PC-3 (cell line): ENCODE data around the gene PID1. TPM values are rescaled to one million over a fixed set of nuclear protein-coding genes. Genes with fewer than 3 reads are reported as not detected.

Experiments used
- ATAC-seq: fragments of 200-7000 bp; cut with Tn5 transposase; 2 replicates; pipeline ENCODE4 v1.9.1; 2020; ENCODE audit warnings: mild to moderate bottlenecking, moderate library complexity
- BruUV-seq: library from RNA; stranded (reverse); fragments of 400-500 nt; replicated peaks from 2 replicates; lab custom pipeline; 2021; lab: Mats Ljungman, UMichigan
- CTCF ChIA-PET: fragments of 300-600 bp; sonication (Branson Sonifier 250); formaldehyde crosslinking; loops from one replicate; lab custom pipeline; 2022; ENCODE audit warnings: antibody characterized with exemption; lab: Charles Lee
- POLR2A ChIA-PET: fragments of 300-600 bp; sonication (Branson Sonifier 250); formaldehyde crosslinking; loops from one replicate; lab custom pipeline; 2022; ENCODE audit warnings: antibody characterized with exemption; ENCODE audit not compliant: unreplicated experiment; lab: Charles Lee
- DNase-seq: peaks from one replicate; pipeline ENCODE4 v3.0.0-alpha.2; 2015
- H2AFZ ChIP-seq: fragments of 300-600 bp; sonication (generic); 2 replicates; pipeline ENCODE4 v1.6.0; 2016; ENCODE audit warnings: antibody characterized with exemption, low read length
- H3F3A ChIP-seq: fragments of 300-600 bp; sonication (generic); one replicate; pipeline ENCODE4 v1.6.0; 2017; ENCODE audit warnings: antibody characterized with exemption, low read length, control low read depth, mild to moderate bottlenecking; ENCODE audit not compliant: unreplicated experiment
- H3K27ac ChIP-seq: fragments of 300-600 bp; sonication (generic); 2 replicates; pipeline ENCODE4 v1.5.1; 2016; ENCODE audit warnings: mild to moderate bottlenecking, low read length
- H3K27me3 ChIP-seq: fragments of 300-600 bp; sonication (generic); 2 replicates; pipeline ENCODE4 v1.6.1; 2016; ENCODE audit warnings: low read length, mixed read lengths
- H3K36me3 ChIP-seq: fragments of 300-600 bp; sonication (generic); 2 replicates; pipeline ENCODE4 v1.6.1; 2016; ENCODE audit warnings: low read depth, mixed run types, low read length, mixed read lengths
- H3K4me1 ChIP-seq: fragments of 300-600 bp; sonication (generic); 2 replicates; pipeline ENCODE4 v1.5.1; 2016; ENCODE audit warnings: low read length; ENCODE audit not compliant: insufficient read depth
- H3K4me2 ChIP-seq: fragments of 300-600 bp; sonication (generic); 2 replicates; pipeline ENCODE4 v1.6.0; 2016; ENCODE audit warnings: low read length
- H3K4me3 ChIP-seq: fragments of 300-600 bp; sonication (generic); 2 replicates; pipeline ENCODE4 v1.5.1; 2016; ENCODE audit warnings: mild to moderate bottlenecking, low read length, mixed read lengths
- H3K79me2 ChIP-seq: fragments of 300-600 bp; sonication (generic); 2 replicates; pipeline ENCODE4 v1.6.1; 2017; ENCODE audit warnings: low read length, mixed read lengths
- H3K9ac ChIP-seq: fragments of 300-600 bp; sonication (generic); 2 replicates; pipeline ENCODE4 v1.6.0; 2016; ENCODE audit warnings: mild to moderate bottlenecking, low read length
- H3K9me2 ChIP-seq: fragments of 300-600 bp; sonication (generic); replicated peaks from 2 replicates; pipeline ENCODE4 v1.6.1; 2016; ENCODE audit warnings: mixed run types, low read length, mixed read lengths
- H3K9me3 ChIP-seq: fragments of 300-600 bp; sonication (generic); 2 replicates; pipeline ENCODE4 v1.6.1; 2016; ENCODE audit warnings: low read length, mixed read lengths
- H4K20me1 ChIP-seq: fragments of 300-600 bp; sonication (generic); 2 replicates; pipeline ENCODE4 v1.6.1; 2016; ENCODE audit warnings: low read length, mixed read lengths
- EZH2 ChIP-seq: fragments of 300-600 bp; sonication (generic); IDR thresholded peaks from one replicate; pipeline ENCODE4 v1.6.1; 2017; ENCODE audit warnings: antibody characterized with exemption, mild to moderate bottlenecking, low read length; ENCODE audit not compliant: unreplicated experiment
- EZH2phosphoT487 ChIP-seq: fragments of 300-600 bp; sonication (generic); IDR thresholded peaks from 2 replicates; pipeline ENCODE4 v1.6.1; 2018; ENCODE audit warnings: mild to moderate bottlenecking, antibody characterized with exemption, low read length, borderline replicate concordance
- intact Hi-C: fragments of 100-400 bp; cut with micrococcal nuclease; formaldehyde crosslinking; loops from 2 replicates; pipeline ENCODE4 v1.9.0; 2023
- total RNA-seq: library from RNA; depleted of rRNA; stranded (reverse); fragments of >200 nt; gene quantifications from 2 replicates; pipeline ENCODE4 v1.2.3, GENCODE V29; 2014
- TF ChIP-seq, protein P1 (sequence below): fragments of 300-600 bp; sonication (generic); conservative IDR thresholded peaks from 2 replicates; pipeline ENCODE4 v1.5.1; 2017; ENCODE audit warnings: antibody characterized with exemption, low read depth, mild to moderate bottlenecking, low read length

The PID1 gene
- total RNA-seq, 1 experiment from 2014 or later: 0.84 TPM

GRCh38 chr2:228987441-228988155 is 283.5 kb downstream of the PID1 start:
- Histone ChIP-seq H3K9me3 (no peaks in the 10 kb centered on the region), H3K27me3 (no peaks in the 10 kb centered on the region), H3K9me2 (no peaks in the 10 kb centered on the region), H3K4me3 (no peak overlapping the region), H3K36me3 (no peaks in the 10 kb centered on the region), H3K4me2 (no peak overlapping the region), H3F3A (no peaks in the 10 kb centered on the region), H3K4me1 (no peaks in the 10 kb centered on the region), H3K79me2 (no peaks in the 10 kb centered on the region), H3K9ac (no peak overlapping the region), H3K27ac (no peak overlapping the region), H2AFZ (no peak overlapping the region), H4K20me1 (no peaks in the 10 kb centered on the region)
- TF ChIP-seq, protein P1, sequence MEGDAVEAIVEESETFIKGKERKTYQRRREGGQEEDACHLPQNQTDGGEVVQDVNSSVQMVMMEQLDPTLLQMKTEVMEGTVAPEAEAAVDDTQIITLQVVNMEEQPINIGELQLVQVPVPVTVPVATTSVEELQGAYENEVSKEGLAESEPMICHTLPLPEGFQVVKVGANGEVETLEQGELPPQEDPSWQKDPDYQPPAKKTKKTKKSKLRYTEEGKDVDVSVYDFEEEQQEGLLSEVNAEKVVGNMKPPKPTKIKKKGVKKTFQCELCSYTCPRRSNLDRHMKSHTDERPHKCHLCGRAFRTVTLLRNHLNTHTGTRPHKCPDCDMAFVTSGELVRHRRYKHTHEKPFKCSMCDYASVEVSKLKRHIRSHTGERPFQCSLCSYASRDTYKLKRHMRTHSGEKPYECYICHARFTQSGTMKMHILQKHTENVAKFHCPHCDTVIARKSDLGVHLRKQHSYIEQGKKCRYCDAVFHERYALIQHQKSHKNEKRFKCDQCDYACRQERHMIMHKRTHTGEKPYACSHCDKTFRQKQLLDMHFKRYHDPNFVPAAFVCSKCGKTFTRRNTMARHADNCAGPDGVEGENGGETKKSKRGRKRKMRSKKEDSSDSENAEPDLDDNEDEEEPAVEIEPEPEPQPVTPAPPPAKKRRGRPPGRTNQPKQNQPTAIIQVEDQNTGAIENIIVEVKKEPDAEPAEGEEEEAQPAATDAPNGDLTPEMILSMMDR: no peak
- TF ChIP-seq EZH2phosphoT487: no peak
- TF ChIP-seq EZH2: no peak
- BruUV-seq: no TSS peak
- DNase-seq (no peak), ATAC-seq (no peak)
- POLR2A ChIA-PET: no interaction called here
- CTCF ChIA-PET: no interaction called here
- intact Hi-C loops: no loop called here

- H3F3A ChIP-seq: no peaks in the 10 kb centered on the region
- DNase-seq: no peak
- H3K27me3 ChIP-seq: no peaks in the 10 kb centered on the region
- CTCF ChIA-PET: no interaction called here
- H3K9ac ChIP-seq: no peak overlapping the region
- BruUV-seq: no TSS peak
- H3K27ac ChIP-seq: no peak overlapping the region
- no peak overlapping the region for H3K4me3 ChIP-seq
- TF ChIP-seq EZH2phosphoT487 (no peak), EZH2 (no peak)
- TF ChIP-seq, protein P1: no peak
- H3K36me3 ChIP-seq: no peaks in the 10 kb centered on the region
- POLR2A ChIA-PET: no interaction called here
- no peaks in the 10 kb centered on the region for H3K9me3 ChIP-seq
- no peaks in the 10 kb centered on the region for H4K20me1 ChIP-seq
- no peak overlapping the region for H3K4me2 ChIP-seq
- H3K9me2 ChIP-seq: no peaks in the 10 kb centered on the region
- intact Hi-C loops: no loop called here
- H3K4me1 ChIP-seq: no peaks in the 10 kb centered on the region
- H2AFZ ChIP-seq: no peak overlapping the region
- H3K79me2 ChIP-seq: no peaks in the 10 kb centered on the region
- no peak for ATAC-seq
Measured at GRCh38 chr2:228986961-228987360, 284.1 kb downstream of the PID1 start.

GRCh38 chr2:228983700-228984099 is 287.4 kb downstream of the PID1 start:
- Histone ChIP-seq H4K20me1 (no peaks in the 10 kb centered on the region), H3F3A (no peaks in the 10 kb centered on the region), H3K9ac (no peak overlapping the region), H3K27ac (no peak overlapping the region), H3K4me2 (no peak overlapping the region), H3K27me3 (no peaks in the 10 kb centered on the region), H2AFZ (no peak overlapping the region), H3K9me2 (no peaks in the 10 kb centered on the region), H3K79me2 (no peaks in the 10 kb centered on the region), H3K36me3 (no peaks in the 10 kb centered on the region), H3K9me3 (0 out of 2 replicates have a peak, but pooled peaks cover 4% of the 10 kb centered on the region), H3K4me3 (no peak overlapping the region), H3K4me1 (no peaks in the 10 kb centered on the region)
- intact Hi-C loops: no loop called here
- ChIA-PET CTCF (no interaction called here), POLR2A (no interaction called here)
- ATAC-seq (no peak), DNase-seq (no peak)
- TF ChIP-seq EZH2phosphoT487 (no peak), EZH2 (no peak)
- TF ChIP-seq, protein P1: peak; percentile 34
- no TSS peak for BruUV-seq
